WI38 (cell line): ENCODE results near the gene PRR22.

ENCODE experiments used
- H3K4me3 ChIP-seq: 2 replicates; pipeline ENCODE4 v1.5.1; 2011; ENCODE audit warnings: low read depth, mild to moderate bottlenecking, control low read depth, low read length
- TF ChIP-seq, protein P1 (sequence below): IDR thresholded peaks from 2 replicates; pipeline ENCODE4 v1.5.1; 2012; ENCODE audit warnings: low read depth, mild to moderate bottlenecking, control low read depth, low read length

PRR22 gene

DNA sequence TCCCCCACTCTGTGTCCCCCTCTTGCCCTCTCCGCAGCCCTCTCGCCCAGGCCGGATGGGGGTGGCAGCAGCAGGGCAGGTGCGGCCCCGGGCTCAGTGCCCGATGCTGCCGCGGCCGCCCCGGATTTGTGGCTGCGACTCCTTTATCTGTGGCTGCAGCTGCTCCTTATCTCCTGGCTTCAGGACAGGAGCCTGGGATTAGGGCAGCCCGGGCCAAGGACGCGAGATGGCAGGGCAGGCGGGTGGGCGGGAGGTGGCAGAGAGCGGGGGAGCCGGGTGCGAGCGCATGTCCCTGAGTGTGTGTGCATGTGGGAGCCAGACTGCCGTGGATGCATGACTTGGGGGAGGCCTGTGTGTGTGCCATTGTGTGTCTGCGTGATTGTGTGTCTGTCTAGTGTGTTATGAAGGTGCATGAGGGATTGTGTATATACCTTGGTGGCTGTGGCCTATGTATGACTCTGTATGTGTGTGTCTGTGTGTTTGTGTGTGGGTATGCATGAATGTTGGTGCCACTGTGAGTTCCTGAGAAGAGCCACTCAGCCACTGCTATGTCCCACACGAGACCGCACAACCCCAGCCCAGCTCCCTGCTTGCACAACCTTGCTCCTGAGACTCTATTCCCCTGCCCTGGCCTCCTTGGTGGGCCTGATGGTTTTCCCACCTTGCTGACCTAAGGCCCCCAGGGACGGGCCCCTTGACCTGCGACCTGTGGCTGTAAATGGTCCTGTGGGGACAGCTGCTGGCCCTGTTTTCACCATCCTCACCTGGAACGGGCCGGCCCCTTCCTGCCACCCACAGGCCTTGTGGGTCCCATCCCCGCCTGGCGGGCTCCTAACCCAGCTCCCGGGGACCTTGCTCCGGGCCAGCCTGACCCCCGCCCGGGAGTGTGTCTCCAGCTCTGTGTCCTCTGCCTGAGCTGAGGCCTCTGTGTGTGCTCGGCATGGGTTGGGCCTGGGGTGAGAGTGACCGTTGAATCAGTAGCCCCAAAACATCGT is 15.0 kb upstream of the PRR22 start:
- no peak overlapping the region for H3K4me3 ChIP-seq
- TF ChIP-seq, protein P1, sequence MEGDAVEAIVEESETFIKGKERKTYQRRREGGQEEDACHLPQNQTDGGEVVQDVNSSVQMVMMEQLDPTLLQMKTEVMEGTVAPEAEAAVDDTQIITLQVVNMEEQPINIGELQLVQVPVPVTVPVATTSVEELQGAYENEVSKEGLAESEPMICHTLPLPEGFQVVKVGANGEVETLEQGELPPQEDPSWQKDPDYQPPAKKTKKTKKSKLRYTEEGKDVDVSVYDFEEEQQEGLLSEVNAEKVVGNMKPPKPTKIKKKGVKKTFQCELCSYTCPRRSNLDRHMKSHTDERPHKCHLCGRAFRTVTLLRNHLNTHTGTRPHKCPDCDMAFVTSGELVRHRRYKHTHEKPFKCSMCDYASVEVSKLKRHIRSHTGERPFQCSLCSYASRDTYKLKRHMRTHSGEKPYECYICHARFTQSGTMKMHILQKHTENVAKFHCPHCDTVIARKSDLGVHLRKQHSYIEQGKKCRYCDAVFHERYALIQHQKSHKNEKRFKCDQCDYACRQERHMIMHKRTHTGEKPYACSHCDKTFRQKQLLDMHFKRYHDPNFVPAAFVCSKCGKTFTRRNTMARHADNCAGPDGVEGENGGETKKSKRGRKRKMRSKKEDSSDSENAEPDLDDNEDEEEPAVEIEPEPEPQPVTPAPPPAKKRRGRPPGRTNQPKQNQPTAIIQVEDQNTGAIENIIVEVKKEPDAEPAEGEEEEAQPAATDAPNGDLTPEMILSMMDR: no peak

GRCh38 chr19:5798244-5798643 is 13.7 kb upstream of the PRR22 start:
- H3K4me3 ChIP-seq: no peak overlapping the region
- TF ChIP-seq, protein P1: no peak

DNA sequence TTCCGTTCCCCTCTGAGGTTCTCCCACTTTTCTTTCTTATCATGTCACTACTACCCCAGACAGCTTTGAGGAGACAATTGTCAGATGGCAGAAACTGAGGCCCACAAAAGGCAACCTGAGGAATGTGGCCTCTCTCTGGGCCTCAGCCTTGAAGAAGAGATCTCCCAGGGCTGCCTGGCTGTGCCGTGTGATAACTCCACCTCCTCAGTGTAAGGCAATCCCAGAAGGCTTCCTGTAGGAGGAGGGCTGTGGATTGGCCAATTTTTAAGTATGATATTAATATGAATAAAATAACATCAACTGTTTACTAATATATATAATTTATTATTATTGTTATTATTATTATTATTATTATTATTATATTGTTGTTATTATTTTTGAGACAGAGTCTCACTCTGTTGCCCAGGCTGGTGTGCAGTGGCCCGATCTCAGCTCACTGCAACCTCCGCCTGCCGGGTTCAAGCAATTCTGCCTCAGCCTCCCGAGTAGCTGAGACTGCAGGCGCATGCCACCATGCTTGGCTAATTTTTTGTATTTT is 10.9 kb upstream of the PRR22 start:
- TF ChIP-seq, protein P1: no peak
- H3K4me3 ChIP-seq: no peak overlapping the region

- TF ChIP-seq, protein P1: no peak
- no peak overlapping the region for H3K4me3 ChIP-seq
These were observed 8.6 kb upstream of the PRR22 start for GRCh38 chr19:5793188-5793587.

DNA sequence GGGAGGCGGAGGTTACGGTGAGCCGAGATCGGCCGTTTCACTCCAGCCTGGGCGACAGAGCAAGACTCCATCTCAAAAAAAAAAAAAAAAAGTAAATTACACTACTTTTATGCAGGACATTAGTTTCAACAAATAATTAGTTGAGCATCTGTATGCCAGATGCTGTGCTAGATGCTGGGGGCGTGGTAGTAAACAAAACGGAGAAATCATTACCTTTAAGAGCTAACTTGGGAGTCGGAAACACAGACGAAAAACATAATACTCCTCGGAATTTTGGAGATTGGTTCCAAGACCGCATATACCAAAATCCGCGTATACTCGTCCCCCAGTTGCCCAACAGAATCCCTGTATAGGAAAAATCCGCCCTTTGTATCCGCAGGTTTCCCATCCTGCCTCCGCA is 7.7 kb upstream of the PRR22 start:
- no peak overlapping the region for H3K4me3 ChIP-seq
- TF ChIP-seq, protein P1: no peak

DNA sequence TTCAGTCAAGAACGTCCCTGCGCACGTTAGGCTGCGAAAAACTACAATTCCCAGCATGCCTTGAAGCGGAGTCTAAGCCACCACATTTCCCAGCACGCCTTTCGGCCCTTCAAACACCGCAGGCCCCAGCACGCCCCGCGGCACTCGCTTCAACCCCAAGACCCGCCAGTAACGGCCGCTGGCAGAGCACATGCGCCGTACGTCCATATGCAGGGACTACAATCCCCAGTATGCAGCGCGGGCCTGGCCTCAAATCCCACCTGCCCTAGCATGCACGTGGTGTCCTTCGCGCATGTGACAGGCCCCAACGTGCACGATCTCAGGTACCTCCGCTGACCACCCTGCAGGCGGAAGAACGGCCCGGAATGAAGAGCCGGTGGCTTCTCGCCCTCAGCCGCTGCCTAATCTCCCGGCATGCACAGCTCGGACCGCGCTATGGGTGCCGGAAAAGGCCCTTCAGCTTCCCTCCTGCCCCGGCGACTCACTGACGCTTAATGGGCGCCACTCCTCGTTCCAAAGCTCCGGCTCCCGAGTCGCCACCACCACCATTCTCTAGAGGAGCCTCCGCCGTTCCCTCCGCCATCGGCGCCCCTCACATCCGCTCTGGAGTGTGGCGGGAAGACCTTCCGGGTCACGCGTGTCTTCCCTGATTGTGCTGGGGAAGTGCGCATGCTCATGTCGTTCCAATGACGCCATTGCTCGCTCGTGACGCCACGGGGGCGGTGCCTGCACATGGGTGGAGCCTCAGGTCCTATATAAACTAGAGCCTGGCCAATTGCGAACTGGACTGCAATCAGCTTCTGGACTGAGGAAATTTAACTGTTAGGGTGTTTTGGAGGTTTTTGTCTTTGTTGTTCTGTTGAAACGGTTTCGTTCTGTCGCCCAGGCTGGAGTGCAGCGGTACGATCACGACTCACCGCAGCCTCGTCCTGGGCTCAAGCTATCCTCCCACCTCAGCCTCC is 6.3 kb upstream of the PRR22 start, which contains the start of gene DUS3L:
DUS3L (minus strand) TSS at position 605 of the 962 bp plus-strand sequence; CDS start at position 583, 22 bp downstream.
- TF ChIP-seq, protein P1: no peak
- peak within 1 kb of the TSS; percentile 87 for H3K4me3 ChIP-seq
